CD1c-positive myeloid dendritic cell (primary cell): ENCODE data around the gene FLNA.
"Not testable (repeated sequence)": the region's sequence is repeated elsewhere in the genome, so short reads cannot be mapped to it uniquely, and the experiment has no call there.

Source experiments
- DNase-seq: peaks from one replicate; pipeline ENCODE4 v3.0.0-alpha.2; 2016; ENCODE audit errors: extremely low spot score

FLNA gene

DNA sequence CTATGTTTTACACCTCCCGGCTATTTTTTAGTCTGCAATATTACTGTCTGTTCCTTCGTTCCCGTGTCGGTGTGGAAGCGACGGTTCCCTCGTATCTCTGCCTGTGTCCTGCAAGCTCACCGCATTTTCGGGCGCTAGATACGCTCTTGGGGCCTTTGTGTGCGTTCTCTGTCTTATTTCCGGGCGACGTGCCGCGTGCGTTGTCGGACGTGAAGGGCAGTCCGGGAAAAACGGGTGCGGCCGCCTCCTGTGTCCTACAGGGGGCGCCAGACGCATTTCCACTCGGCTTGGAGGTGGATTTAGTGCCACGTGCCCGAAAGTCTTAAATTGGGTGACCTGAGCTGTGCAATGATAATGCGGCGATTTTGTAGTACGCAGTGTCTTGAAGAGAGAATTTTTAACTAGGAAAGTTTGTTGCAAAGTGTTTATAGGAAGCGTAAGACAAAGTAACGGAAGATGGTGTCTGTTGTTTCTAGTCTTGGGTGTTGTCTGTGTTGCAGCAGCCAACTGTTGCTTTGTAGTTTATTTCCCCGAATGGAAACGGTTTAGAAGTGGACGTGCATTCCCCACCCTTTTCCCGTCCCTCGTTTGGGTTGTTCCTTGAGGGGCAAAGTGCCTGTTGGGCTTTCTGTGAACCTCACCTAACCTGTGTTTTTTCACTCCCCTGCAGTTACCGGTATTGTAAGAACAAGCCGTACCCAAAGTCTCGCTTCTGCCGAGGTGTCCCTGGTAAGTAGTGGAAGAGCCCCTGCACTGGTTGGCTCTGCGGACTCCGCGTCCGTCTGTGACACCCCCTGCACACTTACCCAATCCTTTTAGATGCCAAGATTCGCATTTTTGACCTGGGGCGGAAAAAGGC, 24.5 kb upstream of the FLNA start:
- peak; percentile 85 for DNase-seq

DNA sequence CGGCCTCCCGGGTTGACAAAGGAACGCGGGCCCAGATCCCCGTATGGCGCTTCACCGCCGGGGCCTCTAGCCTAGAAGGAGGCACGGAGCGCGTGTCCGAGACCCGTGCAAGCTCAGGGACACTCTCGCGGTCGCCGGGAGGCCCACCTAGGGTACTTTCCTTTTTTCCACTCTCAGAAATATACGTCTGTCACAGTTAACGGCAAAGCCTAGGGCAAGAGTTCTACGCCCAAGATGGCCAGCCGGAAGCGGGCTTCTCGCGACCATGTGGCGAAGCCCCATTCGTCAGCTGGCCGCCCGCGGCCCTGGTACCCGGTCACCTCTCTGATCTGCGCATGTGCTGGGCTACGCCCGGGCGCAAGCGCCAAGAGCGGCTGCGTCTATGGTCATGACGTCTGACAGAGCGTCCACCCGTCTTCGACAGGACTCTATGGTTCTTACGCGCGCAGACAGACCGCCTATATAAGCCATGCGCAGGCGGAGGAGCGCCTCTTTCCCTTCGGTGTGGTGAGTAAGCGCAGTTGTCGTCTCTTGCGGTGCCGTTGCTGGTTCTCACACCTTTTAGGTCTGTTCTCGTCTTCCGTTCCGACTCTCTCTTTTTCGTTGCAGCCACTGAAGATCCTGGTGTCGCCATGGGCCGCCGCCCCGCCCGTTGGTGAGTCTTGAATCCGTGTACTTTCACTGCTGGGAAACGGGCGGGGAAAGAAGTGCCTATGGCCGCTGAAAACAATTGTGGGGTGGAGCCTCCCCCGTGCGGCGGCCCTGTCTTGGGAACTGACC, 23.6 kb upstream of the FLNA start, which contains the start of gene RPL10:
Gene RPL10 (plus strand): TSS at position 490 of the 780 bp plus-strand sequence. CDS start 143 bp downstream, at position 633.
- DNase-seq, result peak; percentile 95

DNA sequence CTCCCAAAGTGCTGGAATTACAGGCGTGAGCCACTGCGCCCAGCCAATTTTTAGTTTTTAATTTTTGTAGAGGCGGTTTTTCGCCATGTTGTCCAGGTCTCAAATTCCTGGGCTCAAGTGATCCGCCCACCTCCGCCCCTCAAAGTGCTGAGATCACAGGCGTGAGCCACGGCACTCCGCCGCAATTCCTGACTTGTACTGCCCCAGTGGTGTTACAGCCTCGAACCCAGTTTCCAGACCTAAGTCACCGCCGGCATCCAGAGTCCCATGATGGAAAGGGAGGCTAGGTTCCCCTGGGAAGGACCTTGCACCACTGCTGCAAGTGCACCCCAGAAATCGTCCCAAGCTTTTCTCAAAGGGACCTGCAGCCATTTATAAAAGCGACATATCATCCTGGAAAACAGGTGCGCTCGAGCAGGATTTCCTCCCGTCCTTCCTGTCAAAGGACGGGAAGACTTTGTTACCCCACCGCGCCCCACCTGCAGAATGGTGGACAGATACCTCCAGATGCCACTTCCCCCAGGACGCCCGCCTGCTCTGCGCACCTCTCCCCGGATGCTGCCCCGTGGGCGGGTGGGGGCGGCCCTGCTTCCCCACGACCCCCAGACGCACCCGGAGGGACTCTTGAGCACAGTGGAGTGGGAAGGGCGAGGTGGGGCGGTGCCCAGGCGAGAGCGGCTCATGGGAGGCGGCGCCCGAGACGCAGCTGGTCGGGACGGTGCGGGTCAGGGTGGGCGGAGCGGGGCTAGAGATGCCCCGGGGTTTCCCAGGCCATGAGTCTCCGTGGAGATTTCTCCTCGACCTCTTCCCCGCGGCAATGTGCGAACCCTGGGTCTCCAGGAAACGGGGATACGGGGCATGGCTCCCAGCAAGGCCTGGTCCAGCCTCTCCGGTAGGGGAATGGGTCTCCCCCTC, 22.8 kb upstream of the FLNA start:
- DNase-seq, result peak; percentile 64

DNA sequence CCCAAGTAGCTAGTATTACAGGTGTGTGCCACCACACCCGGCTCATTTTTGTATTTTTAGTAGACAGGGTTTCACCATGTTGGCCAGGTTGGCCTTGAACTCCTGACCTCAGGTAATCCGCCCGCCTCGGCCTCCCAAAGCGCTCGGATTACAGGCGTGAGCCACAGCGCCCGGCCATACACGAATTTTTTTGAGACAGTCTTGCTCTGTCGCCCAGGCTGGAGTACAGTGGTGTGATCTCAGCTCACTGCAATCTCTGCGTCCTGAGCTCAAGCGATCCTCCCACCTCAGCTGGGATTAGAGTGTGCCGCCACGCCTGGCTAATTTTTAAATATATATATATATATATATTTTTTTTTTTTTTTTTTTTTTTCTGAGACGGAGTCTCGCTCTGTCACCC, 21.9 kb upstream of the FLNA start:
- DNase-seq, result not testable (repeated sequence)

DNA sequence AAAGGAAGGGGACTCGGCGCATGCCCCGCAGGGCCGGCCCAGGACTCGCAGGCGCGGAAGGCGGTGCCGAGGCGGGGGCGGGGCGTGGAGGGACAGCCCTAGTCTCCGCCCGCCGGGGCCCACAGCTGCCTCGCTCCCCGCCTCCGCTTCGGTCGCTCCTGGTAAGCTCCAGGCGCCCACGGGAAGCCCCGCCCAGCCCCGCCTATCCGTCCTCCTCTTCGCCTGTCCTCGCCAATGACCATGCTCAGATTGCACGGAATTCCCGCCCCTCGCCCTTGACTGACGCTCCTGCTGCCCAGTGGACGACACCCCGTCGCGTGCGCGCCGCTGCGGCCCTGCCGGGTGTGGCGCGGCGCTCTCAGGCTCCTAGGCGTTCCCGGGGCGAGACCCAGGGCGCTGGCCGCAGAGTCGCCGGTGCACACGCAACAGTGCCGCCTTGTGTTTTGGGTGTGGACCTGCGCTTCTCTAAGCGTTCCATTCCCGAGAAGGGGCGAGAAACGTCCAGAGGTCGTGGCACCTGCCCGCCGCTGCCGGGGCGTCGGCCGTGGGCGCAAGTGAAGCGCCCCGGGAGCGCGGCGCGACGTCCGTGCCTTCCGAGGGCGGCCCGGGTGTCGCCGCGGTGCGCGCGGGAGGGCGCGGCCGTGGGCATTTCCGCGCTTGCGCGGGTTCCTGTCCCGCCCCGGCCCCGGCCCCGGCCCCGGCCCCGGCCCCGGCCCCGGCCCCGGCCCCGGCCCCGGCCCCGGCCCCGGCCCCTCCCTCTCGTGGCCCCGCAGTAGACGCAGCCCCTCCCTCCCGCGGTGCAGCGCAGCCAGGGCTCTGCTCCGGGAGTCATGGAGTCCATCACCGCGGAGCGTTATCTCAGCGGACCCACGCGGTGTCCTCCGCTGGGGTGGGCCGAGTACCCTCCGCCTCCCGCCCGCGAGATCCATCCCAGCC, 15.6 kb upstream of the FLNA start:
- not testable (repeated sequence) for DNase-seq

DNA sequence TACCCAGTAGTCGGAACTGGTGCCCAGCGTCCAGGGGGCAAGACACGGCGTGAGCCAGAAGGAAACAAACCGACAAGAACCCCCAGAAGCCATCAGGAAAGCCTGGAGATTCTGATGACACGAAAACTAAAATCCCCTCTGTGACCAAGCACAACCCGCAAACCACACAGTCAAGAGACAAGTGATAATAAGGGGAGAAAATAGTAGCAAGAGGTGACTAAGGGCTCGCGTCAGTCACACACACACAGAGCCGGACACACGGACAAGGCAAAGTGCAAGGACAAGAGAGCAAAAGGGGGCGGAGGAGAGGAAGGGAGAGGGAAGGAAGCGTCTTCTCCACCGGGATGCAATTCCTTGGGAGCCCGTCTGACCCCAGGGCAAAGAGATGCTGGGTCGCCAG, 14.2 kb upstream of the FLNA start:
- not testable (repeated sequence) for DNase-seq

DNA sequence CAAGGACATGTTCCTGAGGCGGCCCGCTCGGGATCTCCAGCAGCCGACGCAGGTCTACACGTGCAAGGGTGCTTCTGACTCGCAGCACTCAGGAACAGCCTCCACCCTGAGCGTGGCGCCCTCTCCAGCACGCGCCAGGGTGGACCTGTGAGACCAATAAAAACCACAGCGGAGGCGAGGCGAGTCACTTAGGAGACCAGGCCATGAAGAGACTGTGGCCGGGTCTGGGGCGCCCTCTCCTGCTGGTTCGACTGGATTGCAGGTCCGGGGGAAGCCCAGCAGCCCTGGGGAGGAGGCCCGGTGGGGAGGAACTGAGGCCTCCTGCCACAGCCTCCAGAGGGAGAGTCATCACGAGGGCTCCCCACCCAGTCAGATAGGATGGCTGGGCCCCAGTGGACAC, 13.7 kb upstream of the FLNA start:
- DNase-seq, result not testable (repeated sequence)

DNA sequence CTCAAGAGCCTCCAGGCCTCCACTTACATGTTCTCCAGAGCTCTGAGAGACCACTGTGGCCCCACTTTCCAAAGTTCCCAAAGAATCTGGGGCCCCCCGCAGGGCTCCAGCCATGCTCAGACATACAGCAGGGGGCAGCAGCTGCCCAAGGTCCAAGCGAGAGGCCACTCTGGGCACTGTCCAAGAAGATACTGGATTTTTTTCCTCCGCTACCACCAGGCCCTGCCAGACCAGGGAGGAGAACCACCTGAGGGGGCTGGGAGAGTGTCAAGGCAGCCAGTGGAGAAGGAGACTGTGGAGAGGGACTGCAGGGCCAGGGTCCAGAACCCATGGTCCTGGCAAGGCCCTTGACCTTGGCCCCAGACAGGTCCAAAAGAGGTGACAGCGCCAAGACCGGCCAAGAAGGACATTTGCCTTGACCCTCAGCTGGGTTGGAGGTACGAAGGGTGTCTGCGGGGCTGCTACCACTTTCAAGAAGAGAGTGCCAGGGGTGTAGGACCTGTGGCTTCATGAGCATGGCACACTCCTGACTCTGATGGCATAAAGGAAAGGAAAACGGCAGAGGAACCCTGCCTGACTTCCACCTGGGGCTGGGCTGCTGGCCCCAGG, 10.0 kb upstream of the FLNA start:
- DNase-seq, result no peak

DNA sequence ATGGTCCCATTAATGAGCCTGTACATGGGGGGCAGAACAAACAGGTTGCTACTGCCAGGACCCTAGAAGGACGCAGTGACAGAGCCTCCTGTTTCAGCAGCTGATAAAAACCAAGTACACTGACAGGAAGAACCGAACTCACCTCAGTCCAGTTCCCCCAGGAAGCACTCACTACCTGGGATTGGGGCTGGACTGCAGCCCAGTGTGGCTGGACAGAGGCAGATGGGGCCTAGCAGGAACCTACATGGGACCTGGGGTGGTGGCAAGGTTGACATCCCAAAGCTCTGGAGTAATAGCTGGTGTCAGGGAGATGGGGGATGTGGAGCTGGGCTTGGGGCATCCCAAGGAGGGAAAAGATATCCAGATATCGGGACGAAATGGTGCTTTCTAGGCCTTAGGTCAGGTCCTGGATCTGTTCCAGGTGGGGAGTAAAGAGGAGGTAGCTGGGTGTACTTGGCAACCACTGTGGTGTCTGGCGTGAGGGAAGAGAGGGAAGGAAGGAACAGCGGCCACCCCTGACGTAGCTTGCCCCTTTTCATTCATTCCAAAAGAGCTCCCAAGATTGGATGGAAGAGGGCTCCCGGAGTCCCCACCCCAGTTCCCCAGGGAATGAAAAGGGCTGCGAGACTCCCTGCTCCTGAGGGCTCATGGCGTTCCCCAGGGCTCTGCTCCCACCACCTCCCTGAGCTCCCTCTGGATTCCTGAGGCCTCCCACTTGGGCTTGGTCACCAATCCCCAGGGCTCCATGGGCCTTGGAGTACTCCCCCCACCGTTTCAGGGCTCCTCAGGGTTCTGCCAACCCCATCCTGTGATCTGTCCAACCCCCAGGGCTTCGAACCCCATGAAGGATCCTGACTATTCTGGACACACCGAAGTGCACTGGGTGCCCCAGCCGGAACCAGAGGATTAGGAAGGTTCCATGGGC, 9.2 kb upstream of the FLNA start:
- DNase-seq, result no peak

DNA sequence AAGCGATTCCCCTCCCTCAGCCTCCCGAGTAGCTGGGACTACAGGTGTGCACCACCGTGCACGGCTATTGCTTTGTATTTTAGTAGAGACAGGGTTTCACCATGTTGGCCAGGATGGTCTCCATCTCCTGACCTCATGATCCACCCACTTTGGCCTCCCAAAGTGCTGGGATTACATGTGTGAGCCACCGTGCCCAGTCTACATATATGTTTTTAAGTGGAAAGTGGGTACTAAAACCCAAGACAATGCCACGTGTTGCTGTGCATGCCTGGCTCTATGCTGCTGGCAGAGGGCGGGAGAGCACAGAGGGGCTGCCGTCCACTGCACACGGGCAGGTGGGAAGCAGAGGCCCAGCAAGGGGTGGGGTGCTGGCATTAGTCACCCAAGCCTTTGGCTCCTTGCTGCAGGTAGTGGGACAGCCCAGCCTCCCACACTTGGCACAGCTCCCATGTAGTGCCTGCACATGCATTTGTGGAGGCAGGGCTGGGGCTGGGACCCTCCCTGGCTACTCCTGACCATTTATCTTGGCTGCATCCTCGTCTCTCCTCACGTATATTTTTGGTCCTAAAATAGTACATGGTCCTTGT, 8.1 kb upstream of the FLNA start:
- no peak for DNase-seq

DNA sequence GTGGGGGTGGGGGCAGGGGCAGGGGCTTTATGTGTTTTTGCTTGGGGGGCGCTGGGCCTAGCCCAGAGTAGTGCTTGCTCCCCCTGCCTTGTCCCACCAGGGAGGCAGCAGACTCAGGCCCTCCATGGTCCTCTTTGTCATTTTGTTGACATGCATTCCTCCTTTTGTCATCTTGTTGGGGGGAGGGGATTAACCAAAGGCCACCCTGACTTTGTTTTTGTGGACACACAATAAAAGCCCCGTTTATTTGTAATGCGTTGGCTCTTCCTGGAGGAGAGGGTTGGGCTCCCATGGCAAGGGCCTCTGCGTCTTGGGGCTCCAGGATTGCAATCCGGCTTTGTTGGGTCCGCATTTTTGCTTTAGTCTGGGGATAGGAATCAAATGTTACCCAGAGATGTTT, 6.8 kb upstream of the FLNA start:
- DNase-seq, result no peak

DNA sequence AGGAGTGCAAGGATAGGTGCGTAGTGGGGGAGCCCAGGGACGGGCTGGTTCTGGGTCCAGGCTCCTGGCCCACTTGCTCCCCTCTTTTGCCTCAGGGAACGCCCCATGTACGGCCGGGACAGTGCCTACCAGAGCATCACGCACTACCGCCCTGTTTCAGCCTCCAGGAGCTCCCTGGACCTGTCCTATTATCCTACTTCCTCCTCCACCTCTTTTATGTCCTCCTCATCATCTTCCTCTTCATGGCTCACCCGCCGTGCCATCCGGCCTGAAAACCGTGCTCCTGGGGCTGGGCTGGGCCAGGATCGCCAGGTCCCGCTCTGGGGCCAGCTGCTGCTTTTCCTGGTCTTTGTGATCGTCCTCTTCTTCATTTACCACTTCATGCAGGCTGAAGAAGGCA, 6.4 kb upstream of the FLNA start:
- no peak for DNase-seq

DNA sequence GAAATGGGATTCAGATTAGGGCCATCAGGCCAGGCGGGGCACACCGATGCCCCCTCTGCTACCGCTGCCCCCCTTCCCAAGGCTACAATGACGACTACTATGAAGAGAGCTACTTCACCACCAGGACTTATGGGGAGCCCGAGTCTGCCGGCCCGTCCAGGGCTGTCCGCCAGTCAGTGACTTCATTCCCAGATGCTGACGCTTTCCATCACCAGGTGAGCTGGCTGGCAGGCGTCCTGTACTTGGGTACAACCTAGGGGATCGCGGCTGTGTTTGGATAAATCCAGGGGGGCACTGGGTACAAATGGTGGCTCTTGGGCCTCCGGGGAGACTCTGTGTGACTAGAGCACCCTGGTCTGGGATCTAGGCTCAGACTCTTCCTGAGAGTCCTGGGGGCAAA, 5.7 kb upstream of the FLNA start:
- no peak for DNase-seq

DNA sequence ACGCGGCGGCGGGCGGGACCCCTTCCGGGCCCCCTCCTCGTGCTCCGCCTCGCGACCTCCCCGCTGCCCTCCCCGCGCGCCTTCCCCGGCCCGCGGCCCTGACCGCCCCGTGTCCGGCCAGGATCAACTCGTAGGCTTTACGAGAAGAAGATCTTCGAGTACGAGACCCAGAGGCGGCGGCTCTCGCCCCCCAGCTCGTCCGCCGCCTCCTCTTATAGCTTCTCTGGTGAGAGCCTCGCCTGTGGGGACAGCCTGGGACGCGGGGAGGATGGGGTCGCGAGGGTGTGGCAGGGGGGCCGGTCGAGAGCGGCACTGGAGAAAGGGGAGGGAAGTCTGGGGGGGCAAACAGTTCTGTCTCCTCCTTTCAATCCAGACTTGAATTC, 5.1 kb upstream of the FLNA start:
- no peak for DNase-seq

DNA sequence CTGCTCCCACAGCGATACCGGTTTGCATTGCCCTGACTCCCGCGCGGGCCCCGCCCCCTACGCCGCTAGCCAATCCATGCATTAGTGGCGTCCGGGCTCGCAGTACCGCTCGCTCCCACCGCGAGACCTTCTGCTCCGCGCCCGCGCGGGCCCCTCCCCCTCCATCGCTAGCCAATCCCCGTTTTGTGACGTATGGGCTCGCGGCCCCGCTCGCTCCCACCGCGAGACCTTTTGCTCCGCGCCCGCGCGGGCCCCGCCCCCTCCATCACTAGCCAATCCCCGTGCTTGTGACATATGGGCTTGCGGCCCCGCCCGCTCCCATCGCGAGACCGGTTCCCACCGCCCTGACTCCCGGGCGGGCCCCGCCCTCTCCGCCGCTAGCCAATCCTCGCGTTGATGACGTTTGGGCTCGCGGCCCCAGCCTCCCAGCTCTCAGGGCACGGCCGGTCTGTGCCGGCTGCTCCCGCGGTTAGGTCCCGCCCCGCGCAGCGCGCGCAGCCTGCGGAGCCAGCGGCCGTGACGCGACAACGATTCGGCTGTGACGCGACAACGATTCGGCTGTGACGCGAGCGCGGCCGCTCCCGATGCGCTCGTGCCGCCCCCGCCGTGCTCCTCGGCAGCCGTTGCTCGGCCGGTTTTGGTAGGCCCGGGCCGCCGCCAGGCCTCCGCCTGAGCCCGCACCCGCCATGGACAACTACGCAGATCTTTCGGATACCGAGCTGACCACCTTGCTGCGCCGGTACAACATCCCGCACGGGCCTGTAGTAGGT, 4.5 kb upstream of the FLNA start, which contains the start of gene EMD:
Gene EMD (plus strand): TSS at position 497 of the 770 bp plus-strand sequence. CDS start 190 bp downstream, at position 687.
- DNase-seq, result peak; percentile 97

DNA sequence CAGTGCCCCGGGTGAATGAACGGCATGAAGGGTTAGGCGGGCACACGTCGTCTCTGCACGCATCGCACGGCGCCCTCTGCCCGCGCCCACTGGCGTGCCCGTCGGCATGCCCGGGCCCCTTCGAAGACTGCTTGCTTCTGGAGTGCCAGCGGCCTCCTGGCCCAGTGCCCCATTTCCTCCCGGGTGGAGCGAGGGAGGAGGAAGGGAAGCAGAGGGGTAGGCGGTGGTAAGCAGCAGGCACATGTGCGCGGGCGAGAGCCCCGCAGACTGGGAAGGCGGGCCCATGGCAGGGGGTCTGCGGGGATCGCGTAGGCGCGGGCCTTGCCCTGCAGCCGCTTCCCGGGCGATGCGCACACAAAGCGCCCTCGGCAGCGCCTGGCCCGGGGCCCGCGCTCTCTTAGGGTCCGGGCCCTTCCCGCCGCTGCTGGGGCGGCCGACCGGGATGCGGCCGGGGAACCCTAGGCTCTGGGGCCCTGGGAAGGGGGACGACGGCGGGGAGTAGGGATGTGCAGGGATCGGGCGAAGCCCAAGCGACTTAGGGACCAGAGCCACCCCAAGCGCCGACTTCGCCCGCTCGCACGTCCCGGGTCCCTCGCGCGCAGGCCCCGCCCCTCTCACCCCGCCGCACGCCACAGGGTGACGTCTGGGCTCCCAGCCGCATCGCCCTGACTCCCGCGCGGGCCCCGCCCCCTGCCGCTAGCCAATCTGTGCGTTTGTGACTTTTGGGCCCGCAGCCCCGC, 3.8 kb upstream of the FLNA start:
- peak; percentile 49 for DNase-seq

DNA sequence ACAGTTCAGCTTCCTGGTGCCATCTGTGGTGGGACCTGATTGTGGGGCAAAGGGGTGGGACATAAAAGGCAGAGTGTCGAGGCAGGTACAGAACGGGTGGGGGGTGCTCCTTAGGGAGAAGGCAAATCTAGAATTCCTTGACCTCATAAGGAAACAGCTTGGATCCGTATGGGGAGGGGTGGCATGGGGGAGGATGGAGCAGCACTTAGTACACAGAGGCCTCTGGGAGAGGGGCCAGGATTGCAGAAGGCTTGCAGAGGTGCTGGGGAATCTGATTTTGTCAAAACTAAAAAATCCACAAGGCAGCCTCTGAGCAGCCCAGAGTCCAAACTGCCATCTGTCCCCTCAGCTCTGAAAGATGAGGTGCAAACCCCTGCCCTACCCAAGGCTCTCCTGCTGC, 2.3 kb upstream of the FLNA start:
- DNase-seq, result no peak
